Eye (tissue), 1 donor: ENCODE measurements around the gene KIF5C.
A peak's percentile ranks its signal among the peaks of the same experiment; 100 is the strongest.
"Not testable (repeated sequence)": the region's sequence is repeated elsewhere in the genome, so short reads cannot be mapped to it uniquely, and the experiment has no call there.

Source experiments
- DNase-seq: peaks from one replicate; pipeline ENCODE4 v3.0.0-alpha.2; 2015

KIF5C gene

DNA sequence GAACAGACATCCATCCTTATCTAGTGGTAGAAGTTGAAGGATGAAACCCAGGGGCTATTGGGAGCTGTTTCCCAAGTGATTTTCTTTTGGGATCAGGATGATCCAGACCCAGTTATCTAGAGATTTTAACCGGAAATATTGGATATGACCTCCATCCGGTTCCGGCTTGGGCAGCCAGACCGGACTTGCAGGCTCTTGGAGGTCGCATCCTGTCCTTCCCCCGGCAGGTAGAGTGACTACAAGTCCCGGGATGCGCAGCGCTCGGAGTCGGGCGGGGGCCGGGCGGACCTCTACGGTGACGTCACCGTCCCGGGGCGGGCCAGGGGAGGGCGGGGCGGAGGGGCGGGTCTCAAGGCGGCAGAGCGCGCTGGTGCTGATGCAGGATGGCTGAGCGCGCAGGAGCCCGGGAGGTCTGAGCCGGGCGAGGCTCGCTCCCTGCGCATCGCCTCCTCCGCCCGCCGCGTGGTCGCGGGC is at the start of gene KIF5C:
Gene KIF5C (plus strand): TSS at position 360 of the 474 bp plus-strand sequence. CDS start 391 bp downstream, outside the sequence.
- peak; percentile 94 for DNase-seq

DNA sequence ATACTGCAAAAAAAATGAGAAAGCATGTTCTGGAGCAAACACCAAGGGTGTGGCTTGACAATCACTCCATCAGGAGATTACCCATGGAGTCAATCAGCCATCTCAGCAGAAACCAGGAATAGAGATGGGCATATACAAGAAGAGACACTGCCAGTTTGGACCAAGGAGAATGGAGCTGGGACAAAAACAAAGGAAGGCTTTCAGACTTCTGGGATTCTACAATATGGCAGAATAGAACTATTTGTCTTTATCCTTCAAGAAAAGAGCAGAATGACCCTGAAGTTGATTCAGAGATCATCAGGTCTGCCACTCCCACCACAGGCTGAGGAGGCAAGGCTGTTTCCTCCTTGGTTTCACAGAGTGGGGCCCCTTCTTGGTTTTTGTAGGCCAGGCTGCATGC is 48.2 kb upstream of the KIF5C start:
- no peak for DNase-seq

DNA sequence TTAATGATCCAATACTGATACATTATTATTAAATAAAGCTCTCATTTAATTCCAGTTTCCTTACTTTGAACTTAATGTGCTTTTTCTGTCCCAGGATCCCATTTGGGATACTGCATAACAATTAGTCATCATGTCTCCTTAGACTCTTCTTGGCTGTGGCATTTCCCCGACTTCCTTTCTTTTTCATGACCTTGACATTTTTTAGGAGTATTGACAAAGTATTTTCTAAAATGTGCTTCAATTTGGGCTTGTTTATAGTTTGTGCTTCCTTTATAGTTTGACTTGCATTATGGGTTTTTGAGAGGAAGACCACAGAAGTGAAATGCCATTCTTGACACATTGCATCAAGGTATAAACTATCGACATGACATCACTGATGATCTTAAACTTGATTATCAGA is 46.1 kb upstream of the KIF5C start:
- no peak for DNase-seq

DNA sequence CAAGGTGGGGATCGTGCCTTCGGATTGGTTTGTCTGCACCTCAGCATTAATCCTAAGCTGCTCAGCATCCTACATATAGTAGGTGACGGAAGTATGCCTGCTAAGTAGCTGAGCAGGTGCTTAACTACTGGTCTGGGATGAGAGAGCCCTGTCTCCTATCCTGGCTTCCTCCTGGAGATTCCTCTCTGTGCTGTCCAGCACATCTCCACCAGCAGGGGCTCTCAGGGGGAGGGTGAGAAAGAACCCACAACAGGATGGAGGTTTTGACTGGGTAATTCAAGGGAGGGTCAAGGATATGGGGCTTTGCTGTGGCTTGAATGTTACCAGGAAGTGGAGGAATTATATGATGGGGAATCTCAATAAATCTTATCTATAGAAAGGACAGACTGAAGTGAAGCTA is 45.4 kb upstream of the KIF5C start:
- no peak for DNase-seq

DNA sequence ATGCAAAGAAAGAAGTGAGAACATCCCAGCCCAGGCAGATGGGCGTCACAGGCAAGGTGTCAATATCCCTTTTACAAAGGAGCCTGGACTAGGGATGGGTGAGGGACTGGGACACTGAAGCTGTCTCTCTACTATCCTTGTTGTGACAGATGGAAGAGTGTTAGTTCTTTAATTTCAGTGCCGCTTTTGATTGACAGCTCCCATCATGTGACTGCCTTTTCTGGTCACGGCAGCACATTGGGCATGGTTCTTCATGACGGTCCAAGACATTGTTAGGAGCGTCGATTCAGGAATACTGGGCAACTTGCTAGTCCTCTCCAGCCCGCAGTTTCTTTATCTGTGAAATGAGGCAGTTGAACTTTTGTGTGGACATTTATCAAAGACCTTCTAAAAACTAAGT is 42.4 kb upstream of the KIF5C start:
- no peak for DNase-seq

DNA sequence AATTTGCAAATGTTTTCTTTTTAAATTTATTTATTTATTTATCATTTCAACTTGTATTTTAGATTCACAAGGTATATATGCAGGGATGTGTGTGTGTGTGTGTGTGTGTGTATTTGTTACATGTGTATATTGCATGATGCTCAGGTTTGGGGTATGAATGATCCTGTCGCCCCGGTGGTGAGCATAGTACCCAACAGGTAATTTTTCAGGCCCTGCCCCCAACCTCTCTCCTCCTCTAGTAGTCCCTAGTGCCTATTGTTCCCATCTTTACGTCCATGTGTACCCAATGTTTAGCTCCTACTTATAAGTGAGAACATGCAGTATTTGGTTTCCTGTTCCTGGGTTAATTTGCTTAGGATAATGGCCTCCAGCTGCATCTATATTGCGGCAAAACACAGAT is 33.0 kb upstream of the KIF5C start:
- no peak for DNase-seq

DNA sequence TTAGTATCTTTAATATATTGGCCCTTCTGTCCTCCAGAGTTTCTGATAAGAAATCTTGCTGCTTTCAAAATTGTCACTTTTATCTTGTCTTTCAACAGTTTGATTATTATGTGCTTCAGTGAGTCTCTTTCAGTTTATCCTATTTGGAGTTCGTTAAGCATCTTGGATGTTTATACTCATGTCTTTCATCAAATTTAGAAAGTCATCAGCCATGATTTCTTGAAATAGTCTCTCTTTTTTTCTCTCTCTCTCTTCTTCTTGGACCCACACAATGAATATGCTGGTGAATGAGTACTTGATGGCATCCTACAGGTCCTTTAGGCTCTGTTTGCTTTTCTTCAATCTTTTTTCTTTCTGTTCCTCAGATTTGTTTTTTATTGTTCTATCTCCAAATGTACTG is 26.9 kb upstream of the KIF5C start:
- DNase-seq = no peak

DNA sequence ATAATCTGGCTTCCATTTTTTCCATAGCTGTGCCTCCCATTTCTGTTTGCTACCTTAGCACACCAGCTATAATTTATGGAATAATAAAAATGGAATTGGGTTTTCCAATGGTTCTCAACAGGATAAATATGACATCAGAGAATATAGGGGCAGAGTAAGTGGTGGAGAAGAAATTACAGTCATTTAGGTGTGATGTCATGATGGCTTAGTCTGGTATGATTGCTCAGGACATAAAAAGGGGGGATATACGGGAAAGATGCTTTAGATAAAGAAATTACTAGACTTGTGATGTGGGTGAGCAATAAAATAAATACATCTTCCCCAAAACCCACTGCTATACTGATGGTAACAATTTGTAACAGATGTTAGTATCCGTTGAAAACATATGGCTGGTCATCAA is 21.6 kb upstream of the KIF5C start:
- no peak for DNase-seq

DNA sequence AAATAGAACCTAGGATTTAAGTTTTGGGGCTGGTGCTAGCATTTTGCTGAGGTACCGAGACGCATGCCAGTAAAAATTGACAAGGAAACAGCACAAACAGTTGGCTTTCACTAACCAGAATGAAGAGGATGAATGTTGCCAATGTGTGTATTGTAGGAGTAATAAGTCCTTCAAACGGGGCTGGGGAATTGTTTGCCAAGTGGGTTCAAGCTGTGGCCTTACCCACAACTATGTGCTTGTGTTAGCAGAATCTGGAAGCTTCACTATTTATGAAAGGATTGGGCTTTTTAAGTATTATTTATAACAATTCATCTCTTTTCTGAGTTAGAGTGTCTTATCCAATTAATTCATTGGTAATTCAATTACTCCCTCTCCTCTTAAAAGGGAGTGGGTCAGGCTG is 15.0 kb upstream of the KIF5C start:
- DNase-seq = no peak

DNA sequence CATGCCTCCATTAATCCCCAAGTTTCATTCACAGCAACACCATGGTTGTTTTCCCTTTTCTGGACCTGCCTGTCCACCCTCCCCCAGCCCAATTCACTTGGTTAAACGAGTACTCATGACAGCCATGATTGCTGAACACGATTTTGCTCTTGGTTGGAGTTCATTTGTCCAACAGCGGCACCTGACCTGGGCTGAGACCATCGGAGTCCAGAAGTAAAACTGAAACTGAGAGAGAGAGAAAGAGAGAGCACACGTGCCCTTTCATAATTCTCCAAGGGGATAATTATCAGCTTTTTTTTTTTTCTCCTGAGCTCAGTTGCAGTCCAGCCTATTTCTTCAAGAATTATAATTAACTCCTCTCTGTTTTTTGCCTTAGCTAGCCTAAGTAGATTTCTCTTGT is 13.7 kb upstream of the KIF5C start:
- DNase-seq = no peak

DNA sequence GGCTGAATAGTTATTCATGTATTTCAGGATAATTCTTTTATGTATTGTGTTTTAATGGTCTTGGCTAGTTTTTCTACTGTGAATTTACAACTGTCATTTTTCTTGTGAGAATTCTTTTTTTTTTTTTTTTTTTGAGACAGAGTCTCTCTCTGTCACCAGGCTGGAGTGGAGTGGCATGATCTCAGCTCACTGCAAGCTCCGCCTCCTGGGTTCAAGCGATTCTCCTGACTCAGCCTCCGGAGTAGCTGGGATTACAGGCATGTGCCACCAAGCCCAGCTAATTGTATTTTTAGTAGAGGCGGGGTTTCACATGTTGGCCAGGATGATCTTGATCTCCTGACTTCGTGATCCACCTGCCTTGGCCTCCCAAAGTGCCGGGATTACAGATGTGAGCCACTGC is 12.5 kb upstream of the KIF5C start:
- not testable (repeated sequence) for DNase-seq

DNA sequence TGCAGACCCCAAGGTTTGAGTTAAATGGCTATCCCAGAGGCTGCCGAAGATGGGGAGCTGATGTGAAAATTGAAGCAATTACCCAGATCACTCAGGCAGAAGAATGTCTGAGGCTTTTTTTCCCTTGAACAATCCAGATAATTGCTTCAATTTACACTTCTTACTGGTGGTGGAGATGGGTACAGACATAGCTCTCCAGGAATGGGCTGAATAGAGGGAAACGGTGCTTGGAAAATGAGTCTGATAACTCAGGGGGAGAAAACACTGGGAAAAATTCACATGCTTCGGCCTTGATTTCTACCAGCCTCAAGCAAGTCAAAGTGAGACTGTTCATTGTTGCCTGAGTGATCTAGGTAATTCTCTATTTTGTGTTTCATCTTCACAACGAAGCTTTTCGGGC is 9.5 kb upstream of the KIF5C start:
- DNase-seq = peak; percentile 69

DNA sequence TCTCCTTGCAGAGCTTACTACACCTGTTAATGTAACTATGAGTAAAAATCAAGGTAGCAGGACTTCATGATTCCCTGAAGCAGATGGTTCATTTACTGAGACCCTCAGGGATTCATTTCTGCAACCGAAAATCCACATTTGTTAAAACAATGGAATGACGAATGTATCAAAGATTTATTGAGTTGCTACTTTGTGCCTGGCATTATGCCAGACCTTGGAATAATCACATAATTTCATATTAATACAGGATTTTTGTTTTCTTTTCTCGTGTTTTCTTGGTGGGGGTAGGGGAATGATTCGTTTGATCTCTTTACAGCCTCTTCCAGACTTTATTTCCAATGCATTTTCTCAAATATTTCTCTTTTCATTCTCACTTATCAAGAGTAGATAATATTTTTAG is 8.9 kb upstream of the KIF5C start:
- DNase-seq = no peak

DNA sequence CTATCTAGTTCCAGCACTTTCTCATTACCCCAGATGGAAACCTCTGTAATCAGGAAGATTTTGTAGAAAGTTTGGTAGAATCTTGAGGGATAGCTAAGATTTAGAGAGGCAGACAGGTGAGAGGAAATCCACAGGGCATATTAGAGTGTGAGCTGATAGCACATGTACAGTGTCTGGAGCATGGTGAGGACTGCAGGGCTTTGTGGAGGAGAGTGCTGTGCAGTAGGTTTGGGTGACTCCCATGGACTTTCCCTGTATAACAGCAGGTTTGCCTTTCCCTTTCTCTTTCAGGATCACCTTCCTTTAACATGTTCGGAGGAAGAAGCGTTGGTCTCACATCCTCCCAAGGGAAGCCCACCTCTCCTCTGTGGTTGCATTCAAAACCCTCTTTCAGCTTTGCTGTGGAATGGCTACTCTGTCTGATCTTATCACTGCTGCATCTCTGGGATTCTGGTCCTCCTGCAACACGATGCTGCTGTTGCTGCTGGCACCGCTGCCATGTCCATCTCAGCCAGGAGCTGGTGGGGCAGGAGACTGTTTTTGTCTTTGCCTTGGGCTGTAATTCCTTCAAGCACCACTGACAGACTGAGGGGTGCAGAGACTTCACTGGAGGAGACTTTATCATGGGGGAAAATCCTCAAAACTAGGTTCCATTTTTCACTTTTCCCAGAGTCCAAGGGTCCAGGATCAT is 7.8 kb upstream of the KIF5C start:
- no peak for DNase-seq

DNA sequence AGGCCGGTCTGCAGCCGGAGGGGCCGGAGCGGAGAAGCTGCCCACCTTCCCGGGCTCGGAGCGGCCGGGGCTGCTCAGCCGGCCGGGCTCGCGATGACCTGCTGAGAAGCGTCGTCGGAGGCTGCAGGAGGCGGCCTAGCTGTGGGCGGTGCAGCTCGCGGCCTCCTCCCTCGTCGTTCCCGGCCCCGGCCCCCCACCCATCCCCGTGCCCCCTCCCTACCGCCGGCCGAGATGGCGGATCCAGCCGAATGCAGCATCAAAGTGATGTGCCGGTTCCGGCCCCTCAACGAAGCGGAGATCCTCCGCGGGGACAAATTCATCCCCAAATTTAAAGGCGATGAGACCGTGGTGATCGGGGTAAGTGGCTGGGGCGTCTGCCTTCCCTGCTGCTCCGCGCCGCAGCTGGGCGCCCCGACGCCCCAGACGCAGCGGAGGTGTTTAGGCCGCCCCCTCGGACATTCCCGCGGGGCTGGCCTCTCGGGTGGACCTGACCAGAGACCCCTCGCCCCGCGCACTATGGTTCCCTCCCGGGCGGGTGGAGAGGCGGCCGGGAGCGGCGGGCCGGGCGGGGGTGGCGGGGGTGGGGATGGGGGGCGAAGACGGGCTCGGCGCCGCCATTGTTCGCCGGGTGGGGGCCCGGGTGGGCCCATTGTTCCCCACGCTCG is 492 bp downstream of the KIF5C start:
- DNase-seq = peak; percentile 59

DNA sequence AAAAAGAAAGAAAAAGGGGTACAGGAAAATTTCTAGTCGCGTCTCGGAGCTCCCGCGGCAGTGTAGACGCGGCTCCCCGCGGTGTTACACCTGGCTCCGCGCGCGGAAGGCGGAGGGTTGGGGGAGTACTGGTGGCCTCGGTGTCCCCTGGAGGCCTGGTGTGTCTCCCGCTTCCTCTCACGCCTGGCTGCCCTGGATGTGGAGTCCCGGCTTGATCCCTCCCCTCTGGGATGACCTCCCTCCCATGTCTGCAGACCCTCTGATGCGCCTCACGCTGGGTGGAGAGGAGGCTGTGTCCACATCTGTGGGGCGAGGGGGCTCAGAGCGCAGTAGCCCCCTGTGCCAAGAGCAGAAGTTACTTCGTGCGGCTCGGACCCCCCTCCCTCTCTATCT is 1.2 kb downstream of the KIF5C start:
- DNase-seq = peak; percentile 91

DNA sequence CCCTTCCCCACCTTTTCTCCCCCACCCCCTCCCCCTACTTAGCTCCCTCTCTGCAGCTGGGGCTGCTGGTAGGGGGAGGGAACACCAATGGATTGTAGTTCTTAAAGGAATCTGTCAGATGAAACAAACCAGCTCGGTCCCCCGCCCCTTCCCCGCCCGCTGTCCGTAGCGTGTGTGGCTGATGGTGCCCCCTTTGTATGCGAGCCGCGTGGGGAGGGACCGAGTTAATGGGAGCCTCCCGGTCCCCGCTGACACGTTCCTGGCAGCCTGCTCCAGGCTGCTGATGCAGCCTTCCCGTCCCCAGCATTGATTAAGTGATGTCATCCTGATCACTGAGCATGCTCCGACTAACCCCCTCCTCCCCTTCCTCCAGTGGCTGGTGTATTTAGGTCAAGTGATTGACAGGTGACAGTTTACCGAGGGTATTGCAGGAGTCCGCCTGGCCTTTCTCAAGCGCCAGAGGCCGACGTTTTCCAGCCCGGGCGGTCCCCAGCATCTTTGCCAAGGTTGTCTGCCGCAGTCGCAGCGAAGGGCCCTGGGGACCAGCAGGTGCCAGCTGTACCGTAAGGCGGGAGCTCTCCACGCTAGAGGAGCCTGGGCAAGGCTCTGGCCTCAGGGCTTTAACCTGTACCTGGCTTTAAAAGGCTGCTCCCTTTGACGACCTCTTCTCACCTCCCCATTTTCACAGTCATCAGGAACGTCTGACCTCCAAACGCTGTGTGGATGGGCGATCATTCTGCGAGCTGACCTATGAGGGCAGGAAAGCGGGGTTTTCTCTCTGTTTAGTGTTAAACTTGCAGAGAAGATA is 1.8 kb downstream of the KIF5C start:
- peak; percentile 94 for DNase-seq

DNA sequence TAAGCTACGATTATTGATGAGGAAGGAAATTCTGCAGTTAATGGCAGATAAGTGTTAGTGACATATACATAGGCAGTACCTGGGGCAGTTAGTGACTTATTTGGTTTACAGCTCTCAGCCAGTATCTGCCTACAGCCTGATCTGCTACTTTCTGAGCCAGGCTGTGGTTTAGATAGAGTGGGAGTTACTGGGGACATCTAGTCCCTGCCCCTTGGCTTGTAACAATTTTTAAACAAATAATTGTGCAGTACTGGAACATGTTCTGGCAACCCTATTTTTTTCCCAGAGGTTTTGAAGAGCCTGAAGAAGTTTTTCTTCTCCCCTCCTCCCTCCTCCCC is 2.3 kb downstream of the KIF5C start:
- DNase-seq = no peak

DNA sequence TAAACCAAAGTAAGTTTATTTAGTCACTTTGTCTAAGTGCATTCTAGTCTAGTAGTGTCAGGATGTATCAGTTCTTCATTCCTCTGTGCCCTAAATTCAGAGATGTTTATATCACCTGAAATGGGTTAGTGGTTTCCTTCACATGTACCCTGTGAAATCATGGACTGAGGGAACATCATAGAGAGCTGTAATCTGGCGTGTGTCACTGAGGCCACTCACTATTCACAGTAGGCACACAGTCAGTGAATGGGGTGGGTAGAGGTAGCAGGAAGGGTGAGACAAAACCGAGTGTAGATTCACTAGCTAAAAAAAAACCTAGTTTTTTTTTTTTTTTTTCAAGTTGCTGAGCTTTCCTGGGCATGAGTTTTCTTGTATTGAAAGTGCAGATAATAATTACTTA is 5.6 kb downstream of the KIF5C start:
- DNase-seq = no peak

DNA sequence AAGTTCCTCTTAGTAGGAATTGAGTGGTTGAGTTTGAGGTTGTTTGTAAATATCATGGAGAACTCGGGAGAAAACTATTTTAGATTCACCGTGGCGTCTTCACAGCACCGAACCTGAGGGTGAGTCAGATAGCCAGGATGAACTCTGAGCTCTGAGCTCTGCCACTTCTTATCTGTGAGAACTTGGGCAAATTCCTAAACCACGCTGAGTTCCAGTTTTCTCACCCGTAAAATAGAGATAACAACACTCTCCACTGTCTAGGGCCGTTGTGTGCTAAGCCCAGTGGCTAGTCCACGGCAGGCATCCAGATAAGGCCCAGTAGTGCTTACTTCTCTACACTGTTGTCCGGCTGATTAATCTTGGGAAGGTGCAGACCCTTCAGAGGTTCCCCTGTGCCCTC is 7.0 kb downstream of the KIF5C start:
- no peak for DNase-seq

DNA sequence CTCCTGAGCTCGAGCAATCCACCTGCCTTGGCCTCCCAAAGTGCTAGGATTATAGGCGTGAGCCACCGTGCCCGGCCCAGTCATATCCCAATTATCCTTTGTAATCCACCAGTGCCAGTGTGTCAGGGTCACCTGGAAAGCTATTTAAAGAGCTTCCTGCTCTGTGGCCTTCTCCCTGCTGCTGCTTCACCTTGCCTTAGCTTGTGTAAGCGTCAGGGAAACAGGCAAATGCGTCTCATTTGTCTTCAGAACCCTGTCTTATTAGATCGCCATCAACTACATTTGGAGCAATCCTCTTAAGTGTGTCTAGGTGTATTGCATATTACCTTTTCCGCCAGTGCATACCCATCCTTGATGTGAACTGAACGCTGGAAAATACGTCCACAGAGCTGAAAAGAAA is 10.2 kb downstream of the KIF5C start:
- no peak for DNase-seq

DNA sequence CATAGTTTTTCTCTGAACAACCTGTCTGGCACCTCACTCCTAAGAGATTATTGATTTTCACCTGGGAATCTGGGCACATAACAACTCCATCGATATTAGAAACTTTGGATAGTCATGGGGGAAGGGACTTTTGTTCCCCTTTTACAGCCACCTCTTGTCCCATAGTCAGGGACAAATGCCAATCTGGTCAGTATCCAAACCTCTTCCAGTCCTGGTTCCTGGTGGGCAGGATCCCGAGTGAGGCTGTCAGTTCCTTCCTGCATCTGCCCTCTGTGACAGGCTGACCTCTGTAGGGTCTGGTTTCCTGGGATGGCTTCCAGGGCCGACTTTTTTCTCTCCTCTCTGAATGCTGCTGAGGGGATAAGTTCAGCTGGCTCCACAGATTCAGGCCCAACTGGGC is 11.0 kb downstream of the KIF5C start:
- DNase-seq = no peak

DNA sequence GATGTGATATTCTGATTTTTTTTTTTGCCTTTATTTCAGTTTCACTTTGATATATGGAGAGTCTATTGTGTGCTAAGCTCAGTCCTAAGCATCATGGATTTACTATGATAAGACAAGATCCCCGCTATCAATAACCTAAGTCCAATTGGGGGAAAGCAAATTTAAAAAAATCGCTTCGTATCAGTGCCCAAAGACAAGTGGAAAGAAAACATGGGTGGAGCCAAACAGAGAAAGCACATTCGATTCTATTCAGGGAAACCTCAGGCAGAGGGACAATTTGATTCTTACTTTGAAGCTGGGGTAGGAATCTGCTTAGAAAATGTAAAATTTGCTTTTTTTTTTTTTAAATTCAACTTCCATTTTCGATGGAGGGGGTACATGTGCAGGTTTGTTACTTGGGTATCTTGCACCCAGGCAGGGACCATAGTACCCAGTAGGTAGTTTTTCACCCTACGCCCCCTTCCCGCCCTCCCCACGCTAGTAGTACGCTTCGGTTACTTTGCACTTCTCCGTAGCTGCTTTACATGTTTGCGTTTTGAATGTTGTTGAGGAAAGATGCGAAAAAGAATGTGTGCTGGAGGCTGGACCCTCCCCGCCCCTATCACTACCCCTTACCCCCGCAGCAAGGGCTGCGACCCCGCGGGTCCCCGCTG is 12.4 kb downstream of the KIF5C start:
- DNase-seq = peak; percentile 45
